HCT116 (cell line): ENCODE measurements around the gene TNPO2. TPM values are rescaled to one million over a fixed set of nuclear protein-coding genes. Genes with fewer than 3 reads are reported as not detected.

Experiments used
- ATAC-seq: fragments of 200-7000 bp; cut with Tn5 transposase; 2 replicates; pipeline ENCODE4 v1.9.1; 2020; ENCODE audit warnings: mild to moderate bottlenecking, moderate library complexity
- BruUV-seq: library from RNA; stranded (reverse); fragments of 400-500 nt; replicated peaks from 2 replicates; lab custom pipeline; 2021; lab: Mats Ljungman, UMichigan
- CTCF ChIA-PET: fragments of 300-600 bp; sonication (Branson Sonifier 250); formaldehyde crosslinking; loops from one replicate; lab custom pipeline; 2021; ENCODE audit warnings: antibody characterized with exemption; lab: Charles Lee
- POLR2A ChIA-PET: fragments of 300-600, 350-600 bp; sonication (Branson Sonifier 250); formaldehyde crosslinking; loops from one replicate; lab custom pipeline; 2021; ENCODE audit warnings: antibody characterized with exemption; lab: Charles Lee
- RAD21 ChIA-PET, 2 experiments: fragments of 300-600 bp; sonication (Branson Sonifier 250); formaldehyde crosslinking; loops; one replicate each; lab custom pipeline; 2023; ENCODE audit warnings: low total read pairs in 2 of 2; ENCODE audit not compliant: uncharacterized antibody in 2 of 2, unreplicated experiment in 2 of 2, low non-redundant PET in 1 of 2; lab: Charles Lee
- DNase-seq: peaks from one replicate; pipeline ENCODE4 v3.0.0-alpha.2; 2010; ENCODE audit warnings: low read depth, low spot score
- H2AFZ ChIP-seq: fragments of 200-600 bp; shearing (Covaris generic), sonication (generic); 2 replicates; pipeline ENCODE4 v1.6.1; 2017; ENCODE audit warnings: low read depth, mixed run types, mixed read lengths, antibody characterized with exemption, low read length; ENCODE audit not compliant: poor library complexity, severe bottlenecking
- H3K27ac ChIP-seq: 2 replicates; pipeline ENCODE4 v1.5.1; 2012; ENCODE audit warnings: low read depth, low read length
- H3K27me3 ChIP-seq: fragments of 200-600 bp; sonication (generic); 2 replicates; pipeline ENCODE4 v1.6.1; 2016; ENCODE audit warnings: mixed run types, low read length, mixed read lengths; ENCODE audit not compliant: insufficient read depth
- H3K36me3 ChIP-seq, 2 experiments: fragments of 200-500 bp in 1 of 2; fragments of 200-600 bp in 1 of 2; sonication (Bioruptor generic) in 1 of 2; sonication (generic) in 1 of 2; 2 replicates each; pipeline versions ENCODE4 v1.5.1 to v1.6.1; 2014 to 2016; ENCODE audit warnings: low read length in 2 of 2, inconsistent platforms in 1 of 2, mixed read lengths in 1 of 2, mixed run types in 1 of 2; ENCODE audit not compliant: insufficient read depth in 2 of 2, control insufficient read depth in 1 of 2
- H3K4me1 ChIP-seq, 2 experiments: fragments of 200-600 bp in 1 of 2; sonication (generic) in 1 of 2; 2 replicates each; pipeline versions ENCODE4 v1.5.1 to v1.6.1; 2012 to 2017; ENCODE audit warnings: low read length in 2 of 2, inconsistent platforms in 1 of 2, mild to moderate bottlenecking in 1 of 2, mixed read lengths in 1 of 2, mixed run types in 1 of 2, moderate library complexity in 1 of 2; ENCODE audit not compliant: insufficient read depth in 2 of 2, control insufficient read depth in 1 of 2
- H3K4me2 ChIP-seq: fragments of 200-600 bp; sonication (generic); 2 replicates; pipeline ENCODE4 v1.6.1; 2017; ENCODE audit warnings: mixed run types, low read length, mixed read lengths
- H3K4me3 ChIP-seq, 2 experiments: fragments of 200-600 bp in 1 of 2; sonication (generic) in 1 of 2; replicated peaks in 1 of 2; 2 replicates each; pipeline ENCODE4 v1.5.1; 2011 to 2016; ENCODE audit warnings: low read length in 2 of 2, control low read depth in 1 of 2, low read depth in 1 of 2, mild to moderate bottlenecking in 1 of 2, mixed read lengths in 1 of 2, mixed run types in 1 of 2
- H3K79me2 ChIP-seq: fragments of 200-600 bp; sonication (generic); 2 replicates; pipeline ENCODE4 v1.6.1; 2017; ENCODE audit warnings: mild to moderate bottlenecking, mixed run types, low read length, moderate library complexity, mixed read lengths; ENCODE audit not compliant: insufficient read depth
- H3K9ac ChIP-seq: fragments of 200-600 bp; sonication (generic); 2 replicates; pipeline ENCODE4 v1.6.1; 2016; ENCODE audit warnings: low read length, mixed read lengths
- H3K9me2 ChIP-seq: fragments of 200-600 bp; sonication (generic), shearing (Covaris generic); 2 replicates; pipeline ENCODE4 v1.6.1; 2017; ENCODE audit warnings: mixed run types, mild to moderate bottlenecking, moderate library complexity; ENCODE audit not compliant: insufficient read depth
- H3K9me3 ChIP-seq, 2 experiments: fragments of 200-500 bp in 1 of 2; fragments of 200-600 bp in 1 of 2; sonication (Bioruptor generic) in 1 of 2; sonication (generic) in 1 of 2; 2 replicates each; pipeline ENCODE4 v1.6.1; 2014 to 2017; ENCODE audit warnings: low read length in 2 of 2, mixed read lengths in 2 of 2, inconsistent platforms in 1 of 2, low read depth in 1 of 2, mild to moderate bottlenecking in 1 of 2, mixed run types in 1 of 2, moderate library complexity in 1 of 2; ENCODE audit not compliant: control insufficient read depth in 1 of 2, insufficient read depth in 1 of 2
- H4K20me1 ChIP-seq: fragments of 200-600 bp; sonication (generic), shearing (Covaris generic); 2 replicates; pipeline ENCODE4 v1.6.1; 2017; ENCODE audit warnings: mixed run types, mild to moderate bottlenecking, moderate library complexity; ENCODE audit not compliant: insufficient read depth
- ELF1 ChIP-seq: IDR thresholded peaks from 2 replicates; pipeline ENCODE4 v1.6.1; 2012; ENCODE audit warnings: low read depth, borderline replicate concordance
- EZH2phosphoT487 ChIP-seq: fragments of 200-600 bp; IDR thresholded peaks from 2 replicates; pipeline ENCODE4 v1.6.1; 2018; ENCODE audit warnings: antibody characterized with exemption, borderline replicate concordance
- POLR2AphosphoS5 ChIP-seq: IDR thresholded peaks from 2 replicates; pipeline ENCODE4 v1.6.1; 2011; ENCODE audit warnings: mild to moderate bottlenecking, low read depth, low read length, moderate library complexity
- ZFX ChIP-seq: fragments of 450-650 bp; IDR thresholded peaks from 2 replicates; pipeline ENCODE4 v1.6.1; 2017
- intact Hi-C: fragments of 100-400 bp; cut with micrococcal nuclease; formaldehyde crosslinking; loops from 2 replicates; pipeline ENCODE4 v1.10.0; 2022
- total RNA-seq: library from RNA; stranded (reverse); gene quantifications from one replicate; pipeline ENCODE4 v1.2.1, GENCODE V29; 2021; ENCODE audit not compliant: unreplicated experiment
- TF ChIP-seq, protein P1 (sequence below): IDR thresholded peaks from 2 replicates; pipeline ENCODE4 v1.6.1; 2012; ENCODE audit warnings: low read depth
- TF ChIP-seq, protein P2 (sequence below), 3 experiments: fragments of 200-600 bp in 1 of 3; sonication (generic) in 1 of 3; IDR thresholded peaks in 2 of 3; conservative IDR thresholded peaks in 1 of 3; 2 replicates each; pipeline ENCODE4 v1.5.1; 2012 to 2017; ENCODE audit warnings: low read depth in 2 of 3, low read length in 2 of 3, antibody characterized with exemption in 1 of 3, borderline replicate concordance in 1 of 3, control low read depth in 1 of 3, mild to moderate bottlenecking in 1 of 3, mixed read lengths in 1 of 3, mixed run types in 1 of 3, moderate library complexity in 1 of 3; ENCODE audit not compliant: insufficient read depth in 1 of 3

TNPO2 gene
- total RNA-seq, 1 experiment from 2014 or later: 81.8 TPM

DNA sequence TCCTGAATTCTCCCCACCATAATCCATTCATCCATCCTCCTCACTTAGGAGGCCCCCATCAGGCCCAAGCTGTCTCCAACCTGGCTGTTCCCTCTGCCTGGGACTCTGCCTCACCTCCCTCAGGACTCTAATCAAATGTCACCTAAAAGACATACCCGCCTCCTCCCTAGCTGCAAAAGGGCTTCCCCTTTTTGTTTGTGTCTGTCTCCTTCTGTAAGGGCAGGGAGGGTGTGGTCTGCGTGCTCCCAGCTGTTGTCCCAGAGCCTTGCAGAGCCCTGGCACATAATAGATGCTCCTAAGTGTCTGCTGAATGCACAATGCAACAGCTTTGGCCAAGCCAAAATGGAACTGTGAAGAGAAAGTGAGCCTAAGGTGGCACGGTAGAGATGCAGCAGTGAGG is 6.3 kb upstream of the TNPO2 start:
- POLR2A ChIA-PET: no interaction called here
- no peaks in the 10 kb centered on the region for H3K27me3 ChIP-seq
- intact Hi-C loops: no loop called here

More for the DNA sequence above, 6.3 kb upstream of the TNPO2 start:
- RAD21 ChIA-PET: no interaction called here
- TF ChIP-seq ELF1: no peak
- TF ChIP-seq, protein P1, sequence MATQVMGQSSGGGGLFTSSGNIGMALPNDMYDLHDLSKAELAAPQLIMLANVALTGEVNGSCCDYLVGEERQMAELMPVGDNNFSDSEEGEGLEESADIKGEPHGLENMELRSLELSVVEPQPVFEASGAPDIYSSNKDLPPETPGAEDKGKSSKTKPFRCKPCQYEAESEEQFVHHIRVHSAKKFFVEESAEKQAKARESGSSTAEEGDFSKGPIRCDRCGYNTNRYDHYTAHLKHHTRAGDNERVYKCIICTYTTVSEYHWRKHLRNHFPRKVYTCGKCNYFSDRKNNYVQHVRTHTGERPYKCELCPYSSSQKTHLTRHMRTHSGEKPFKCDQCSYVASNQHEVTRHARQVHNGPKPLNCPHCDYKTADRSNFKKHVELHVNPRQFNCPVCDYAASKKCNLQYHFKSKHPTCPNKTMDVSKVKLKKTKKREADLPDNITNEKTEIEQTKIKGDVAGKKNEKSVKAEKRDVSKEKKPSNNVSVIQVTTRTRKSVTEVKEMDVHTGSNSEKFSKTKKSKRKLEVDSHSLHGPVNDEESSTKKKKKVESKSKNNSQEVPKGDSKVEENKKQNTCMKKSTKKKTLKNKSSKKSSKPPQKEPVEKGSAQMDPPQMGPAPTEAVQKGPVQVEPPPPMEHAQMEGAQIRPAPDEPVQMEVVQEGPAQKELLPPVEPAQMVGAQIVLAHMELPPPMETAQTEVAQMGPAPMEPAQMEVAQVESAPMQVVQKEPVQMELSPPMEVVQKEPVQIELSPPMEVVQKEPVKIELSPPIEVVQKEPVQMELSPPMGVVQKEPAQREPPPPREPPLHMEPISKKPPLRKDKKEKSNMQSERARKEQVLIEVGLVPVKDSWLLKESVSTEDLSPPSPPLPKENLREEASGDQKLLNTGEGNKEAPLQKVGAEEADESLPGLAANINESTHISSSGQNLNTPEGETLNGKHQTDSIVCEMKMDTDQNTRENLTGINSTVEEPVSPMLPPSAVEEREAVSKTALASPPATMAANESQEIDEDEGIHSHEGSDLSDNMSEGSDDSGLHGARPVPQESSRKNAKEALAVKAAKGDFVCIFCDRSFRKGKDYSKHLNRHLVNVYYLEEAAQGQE: no peak
- no peak for TF ChIP-seq ZFX
- TF ChIP-seq POLR2AphosphoS5: no peak
- no peak for TF ChIP-seq EZH2phosphoT487
- TF ChIP-seq, protein P2, sequence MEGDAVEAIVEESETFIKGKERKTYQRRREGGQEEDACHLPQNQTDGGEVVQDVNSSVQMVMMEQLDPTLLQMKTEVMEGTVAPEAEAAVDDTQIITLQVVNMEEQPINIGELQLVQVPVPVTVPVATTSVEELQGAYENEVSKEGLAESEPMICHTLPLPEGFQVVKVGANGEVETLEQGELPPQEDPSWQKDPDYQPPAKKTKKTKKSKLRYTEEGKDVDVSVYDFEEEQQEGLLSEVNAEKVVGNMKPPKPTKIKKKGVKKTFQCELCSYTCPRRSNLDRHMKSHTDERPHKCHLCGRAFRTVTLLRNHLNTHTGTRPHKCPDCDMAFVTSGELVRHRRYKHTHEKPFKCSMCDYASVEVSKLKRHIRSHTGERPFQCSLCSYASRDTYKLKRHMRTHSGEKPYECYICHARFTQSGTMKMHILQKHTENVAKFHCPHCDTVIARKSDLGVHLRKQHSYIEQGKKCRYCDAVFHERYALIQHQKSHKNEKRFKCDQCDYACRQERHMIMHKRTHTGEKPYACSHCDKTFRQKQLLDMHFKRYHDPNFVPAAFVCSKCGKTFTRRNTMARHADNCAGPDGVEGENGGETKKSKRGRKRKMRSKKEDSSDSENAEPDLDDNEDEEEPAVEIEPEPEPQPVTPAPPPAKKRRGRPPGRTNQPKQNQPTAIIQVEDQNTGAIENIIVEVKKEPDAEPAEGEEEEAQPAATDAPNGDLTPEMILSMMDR (IDR thresholded peaks at IDR 0.05 in 2 of 3, conservative IDR thresholded peaks at IDR 0.05 in 1 of 3; ENCODE audit: borderline replicate concordance in 1 of 3, insufficient read depth in 1 of 3, low read depth in 2 of 3, low read length in 2 of 3): no peak
- TF ChIP-seq, all 23 proteins: peak for 0
- BruUV-seq: no TSS peak
- Histone ChIP-seq H3K9ac (no peak overlapping the region), H3K79me2 (peaks cover 51% of the 10 kb centered on the region), H2AFZ (no peak overlapping the region), H3K36me3 (peaks cover 33 to 34% of the 10 kb centered on the region in 2 experiments), H3K4me2 (no peak overlapping the region), H3K4me1 (peaks cover 12 to 21% of the 10 kb centered on the region in 2 experiments), H3K4me3 (no peak overlapping the region), H4K20me1 (peaks cover 13% of the 10 kb centered on the region; the same call in 1 of the 2 replicates), H3K27ac (no peak overlapping the region), H3K9me2 (no peaks in the 10 kb centered on the region), H3K9me3 (no peaks in the 10 kb centered on the region)
- DNase-seq (no peak), ATAC-seq (no peak)
- CTCF ChIA-PET: no interaction called here
